ENCODE results near the gene TSHZ2.

DNA sequence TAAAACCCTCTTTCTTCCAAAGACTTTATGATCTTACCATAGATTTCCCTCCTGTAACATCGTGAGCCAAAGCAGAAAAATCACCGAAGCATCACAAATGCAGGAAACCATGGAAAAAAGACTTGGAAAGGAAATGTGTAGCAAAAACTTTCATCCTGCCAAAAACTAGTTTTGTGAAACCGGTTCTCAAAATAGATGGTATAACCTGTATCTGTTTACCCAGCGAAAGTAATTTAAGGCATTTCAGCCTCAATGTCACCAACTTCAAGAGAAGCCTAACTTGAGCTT is 407.6 kb downstream of the TSHZ2 start:
- TF ChIP-seq, protein P1, sequence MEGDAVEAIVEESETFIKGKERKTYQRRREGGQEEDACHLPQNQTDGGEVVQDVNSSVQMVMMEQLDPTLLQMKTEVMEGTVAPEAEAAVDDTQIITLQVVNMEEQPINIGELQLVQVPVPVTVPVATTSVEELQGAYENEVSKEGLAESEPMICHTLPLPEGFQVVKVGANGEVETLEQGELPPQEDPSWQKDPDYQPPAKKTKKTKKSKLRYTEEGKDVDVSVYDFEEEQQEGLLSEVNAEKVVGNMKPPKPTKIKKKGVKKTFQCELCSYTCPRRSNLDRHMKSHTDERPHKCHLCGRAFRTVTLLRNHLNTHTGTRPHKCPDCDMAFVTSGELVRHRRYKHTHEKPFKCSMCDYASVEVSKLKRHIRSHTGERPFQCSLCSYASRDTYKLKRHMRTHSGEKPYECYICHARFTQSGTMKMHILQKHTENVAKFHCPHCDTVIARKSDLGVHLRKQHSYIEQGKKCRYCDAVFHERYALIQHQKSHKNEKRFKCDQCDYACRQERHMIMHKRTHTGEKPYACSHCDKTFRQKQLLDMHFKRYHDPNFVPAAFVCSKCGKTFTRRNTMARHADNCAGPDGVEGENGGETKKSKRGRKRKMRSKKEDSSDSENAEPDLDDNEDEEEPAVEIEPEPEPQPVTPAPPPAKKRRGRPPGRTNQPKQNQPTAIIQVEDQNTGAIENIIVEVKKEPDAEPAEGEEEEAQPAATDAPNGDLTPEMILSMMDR (IDR thresholded peaks at IDR 0.05) = no peak
- TF ChIP-seq POLR2A (IDR thresholded peaks at IDR 0.05) = no peak
- no peak for TF ChIP-seq EP300 (IDR thresholded peaks at IDR 0.05)
